ENCODE data around the gene SKAP1. TPM values are rescaled to one million over a fixed set of nuclear protein-coding genes. Genes with fewer than 3 reads are reported as not detected.

The SKAP1 gene
- total and polyA plus RNA-seq, 2 donors (not counting 1 experiment from before 2014, with no cell fraction given): not detected

- no peaks in the 10 kb centered on the region for H3K79me2 ChIP-seq (ENCODE audit: control insufficient read depth, insufficient read depth, low read length)
- H3K27me3 ChIP-seq (ENCODE audit: control insufficient read depth, insufficient read depth, low read length): peaks cover 42% of the 10 kb centered on the region
- H3K9me3 ChIP-seq (ENCODE audit: control insufficient read depth, insufficient read depth, low read depth, low read length): no peaks in the 10 kb centered on the region
- H4K20me1 ChIP-seq (ENCODE audit: control insufficient read depth, extremely low read depth, insufficient read depth, low read length): no peaks in the 10 kb centered on the region
- H3K4me1 ChIP-seq (ENCODE audit: control insufficient read depth, extremely low read depth, insufficient read depth, low read length): no peaks in the 10 kb centered on the region
- no peak for DNase-seq (ENCODE audit: low read depth in 2 of 2)
- H3K4me2 ChIP-seq (ENCODE audit: extremely low read depth, insufficient read depth, low read length): no peak overlapping the region
- H3K36me3 ChIP-seq (ENCODE audit: control insufficient read depth, insufficient read depth, low read length): no peaks in the 10 kb centered on the region
- no peak overlapping the region for H3K27ac ChIP-seq (ENCODE audit: insufficient read depth, low read length)
- TF ChIP-seq EZH2 (IDR thresholded peaks at IDR 0.05; ENCODE audit: low read length, missing control alignments) (no peak), CTCF (conservative IDR thresholded peaks at IDR 0.05 in 1 of 2, IDR thresholded peaks at IDR 0.05 in 1 of 2; ENCODE audit: low read depth in 1 of 2, low read length in 2 of 2) (no peak)
- no peak overlapping the region for H3K4me3 ChIP-seq (replicated peaks in 1 of 4; ENCODE audit: control extremely low read depth in 1 of 4, insufficient read depth in 1 of 4, low read depth in 3 of 4, low read length in 4 of 4)
- H2AFZ ChIP-seq (ENCODE audit: low read length): no peak overlapping the region
- no peak overlapping the region for H3K9ac ChIP-seq (ENCODE audit: insufficient read depth, low read length)
Measured at GRCh38 chr17:48202959-48203358, 227.1 kb downstream of the SKAP1 start.

GRCh38 chr17:48198950-48199541 lies 231.0 kb downstream of the SKAP1 start:
- no peak for TF ChIP-seq CTCF (conservative IDR thresholded peaks at IDR 0.05 in 1 of 2, IDR thresholded peaks at IDR 0.05 in 1 of 2; ENCODE audit: low read depth in 1 of 2, low read length in 2 of 2)
- TF ChIP-seq EZH2 (IDR thresholded peaks at IDR 0.05; ENCODE audit: low read length, missing control alignments): no peak
- peaks cover 43% of the 10 kb centered on the region for H3K27me3 ChIP-seq (ENCODE audit: control insufficient read depth, insufficient read depth, low read length)
- no peak overlapping the region for H3K4me2 ChIP-seq (ENCODE audit: extremely low read depth, insufficient read depth, low read length)
- no peak overlapping the region for H3K9ac ChIP-seq (ENCODE audit: insufficient read depth, low read length)
- H2AFZ ChIP-seq (ENCODE audit: low read length): no peak overlapping the region
- no peaks in the 10 kb centered on the region for H3K9me3 ChIP-seq (ENCODE audit: control insufficient read depth, insufficient read depth, low read depth, low read length)
- H3K79me2 ChIP-seq (ENCODE audit: control insufficient read depth, insufficient read depth, low read length): no peaks in the 10 kb centered on the region
- no peak overlapping the region for H3K4me3 ChIP-seq (replicated peaks in 1 of 4; ENCODE audit: control extremely low read depth in 1 of 4, insufficient read depth in 1 of 4, low read depth in 3 of 4, low read length in 4 of 4)
- no peaks in the 10 kb centered on the region for H4K20me1 ChIP-seq (ENCODE audit: control insufficient read depth, extremely low read depth, insufficient read depth, low read length)
- no peaks in the 10 kb centered on the region for H3K36me3 ChIP-seq (ENCODE audit: control insufficient read depth, insufficient read depth, low read length)
- H3K4me1 ChIP-seq (ENCODE audit: control insufficient read depth, extremely low read depth, insufficient read depth, low read length): no peaks in the 10 kb centered on the region
- DNase-seq (ENCODE audit: low read depth in 2 of 2): no peak
- no peak overlapping the region for H3K27ac ChIP-seq (ENCODE audit: insufficient read depth, low read length)

GRCh38 chr17:48195910-48196309 lies 234.1 kb downstream of the SKAP1 start:
- no peak for DNase-seq (ENCODE audit: low read depth in 2 of 2)
- no peak overlapping the region for H3K4me3 ChIP-seq (replicated peaks in 1 of 4; ENCODE audit: control extremely low read depth in 1 of 4, insufficient read depth in 1 of 4, low read depth in 3 of 4, low read length in 4 of 4)
- H3K9ac ChIP-seq (ENCODE audit: insufficient read depth, low read length): no peak overlapping the region
- no peak overlapping the region for H3K4me2 ChIP-seq (ENCODE audit: extremely low read depth, insufficient read depth, low read length)
- no peaks in the 10 kb centered on the region for H3K4me1 ChIP-seq (ENCODE audit: control insufficient read depth, extremely low read depth, insufficient read depth, low read length)
- H3K9me3 ChIP-seq (ENCODE audit: control insufficient read depth, insufficient read depth, low read depth, low read length): no peaks in the 10 kb centered on the region
- H2AFZ ChIP-seq (ENCODE audit: low read length): no peak overlapping the region
- peaks cover 30% of the 10 kb centered on the region for H3K27me3 ChIP-seq (ENCODE audit: control insufficient read depth, insufficient read depth, low read length)
- H3K79me2 ChIP-seq (ENCODE audit: control insufficient read depth, insufficient read depth, low read length): no peaks in the 10 kb centered on the region
- TF ChIP-seq EZH2 (IDR thresholded peaks at IDR 0.05; ENCODE audit: low read length, missing control alignments): no peak
- TF ChIP-seq CTCF (conservative IDR thresholded peaks at IDR 0.05 in 1 of 2, IDR thresholded peaks at IDR 0.05 in 1 of 2; ENCODE audit: low read depth in 1 of 2, low read length in 2 of 2): no peak
- no peaks in the 10 kb centered on the region for H4K20me1 ChIP-seq (ENCODE audit: control insufficient read depth, extremely low read depth, insufficient read depth, low read length)
- H3K36me3 ChIP-seq (ENCODE audit: control insufficient read depth, insufficient read depth, low read length): no peaks in the 10 kb centered on the region
- H3K27ac ChIP-seq (ENCODE audit: insufficient read depth, low read length): no peak overlapping the region
